ENCODE data around the gene NMBR. TPM values are rescaled to one million over a fixed set of nuclear protein-coding genes. Genes with fewer than 3 reads are reported as not detected.

The NMBR gene
- total RNA-seq, 1 donor from 2014 or later, result 0.35 TPM

DNA sequence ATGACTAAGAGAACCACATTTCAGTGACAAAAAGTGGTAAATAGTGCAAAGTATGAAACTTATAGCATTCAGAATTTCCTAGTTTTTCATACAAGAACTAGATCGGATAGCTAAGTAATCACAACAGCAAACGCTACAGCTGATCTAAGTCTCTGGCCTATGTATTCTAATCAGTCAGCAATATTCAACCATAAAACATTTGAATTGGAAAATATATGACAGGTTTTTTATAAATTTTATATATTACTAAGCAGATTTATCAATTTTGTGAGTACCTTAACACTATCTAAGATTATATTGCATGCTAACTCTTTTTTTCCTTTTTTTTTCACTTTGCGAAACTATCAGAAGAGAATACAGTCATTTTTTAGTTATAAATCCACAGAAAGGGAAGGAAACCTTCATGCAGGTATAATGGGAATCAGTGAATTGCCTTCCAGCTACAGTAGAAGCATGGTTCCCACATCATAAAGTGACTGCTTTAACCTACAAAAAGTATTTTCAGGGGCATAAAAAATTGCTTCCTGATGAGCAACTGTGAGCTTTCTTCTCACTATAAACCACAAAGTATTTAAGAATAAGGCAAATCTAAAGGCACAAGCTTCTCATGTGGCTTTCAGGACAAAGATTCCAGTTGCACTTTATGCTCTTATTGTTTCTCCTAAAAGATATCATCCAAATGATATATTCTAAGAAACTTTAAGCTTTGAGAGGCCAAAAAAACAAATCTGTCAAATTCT lies 88.2 kb downstream of the NMBR start:
- Mint-ChIP-seq H3K27me3 (ENCODE audit: low read depth) (no peaks in the 10 kb centered on the region), H3K27ac (ENCODE audit: unreplicated experiment) (no peak overlapping the region), H3K36me3 (ENCODE audit: low read depth) (no peaks in the 10 kb centered on the region), H3K4me3 (no peak overlapping the region), H3K9me3 (peaks cover 7% of the 10 kb centered on the region), H3K4me1 (no peaks in the 10 kb centered on the region)
- TF ChIP-seq CTCF (conservative IDR thresholded peaks at IDR 0.05), result no peak
- no peak for DNase-seq (ENCODE audit: low read depth, low spot score)

DNA sequence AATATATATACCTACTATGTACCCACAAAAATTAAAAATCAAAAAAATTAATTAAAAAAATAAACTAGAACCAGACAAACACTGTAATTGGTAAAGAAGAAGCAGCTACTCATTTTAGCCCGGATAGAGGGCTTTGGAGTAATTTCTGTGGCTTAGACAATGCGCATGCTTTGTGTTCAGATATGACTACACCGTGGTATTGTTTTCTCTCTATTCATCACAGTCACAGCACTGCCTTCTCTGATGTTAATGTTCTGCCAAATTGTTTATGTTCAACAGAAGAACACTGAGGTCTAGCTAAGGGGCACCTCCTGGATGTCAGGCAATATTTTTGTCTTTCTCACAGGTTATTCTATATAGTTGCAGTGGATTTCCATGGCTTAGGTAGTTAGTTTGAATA lies 91.7 kb downstream of the NMBR start:
- peaks cover 12% of the 10 kb centered on the region for H3K36me3 Mint-ChIP-seq (ENCODE audit: low read depth)
- TF ChIP-seq CTCF (conservative IDR thresholded peaks at IDR 0.05), result no peak
- no peak overlapping the region for H3K27ac Mint-ChIP-seq (ENCODE audit: unreplicated experiment)
- DNase-seq (ENCODE audit: low read depth, low spot score), result no peak
- H3K4me1 Mint-ChIP-seq, result no peaks in the 10 kb centered on the region
- peaks cover 31% of the 10 kb centered on the region for H3K9me3 Mint-ChIP-seq
- no peak overlapping the region for H3K4me3 Mint-ChIP-seq
- H3K27me3 Mint-ChIP-seq (ENCODE audit: low read depth), result no peaks in the 10 kb centered on the region

- Mint-ChIP-seq H3K9me3 (peaks cover 34% of the 10 kb centered on the region), H3K4me1 (no peaks in the 10 kb centered on the region), H3K36me3 (ENCODE audit: low read depth) (peaks cover 12% of the 10 kb centered on the region), H3K27me3 (ENCODE audit: low read depth) (no peaks in the 10 kb centered on the region), H3K27ac (ENCODE audit: unreplicated experiment) (no peak overlapping the region), H3K4me3 (no peak overlapping the region)
- no peak for DNase-seq (ENCODE audit: low read depth, low spot score)
- no peak for TF ChIP-seq CTCF (conservative IDR thresholded peaks at IDR 0.05)
Measured at GRCh38 chr6:142051404-142051803, 95.5 kb downstream of the NMBR start.

GRCh38 chr6:142048593-142048980 lies 98.3 kb downstream of the NMBR start:
- no peaks in the 10 kb centered on the region for H3K27me3 Mint-ChIP-seq (ENCODE audit: low read depth)
- no peak overlapping the region for H3K4me3 Mint-ChIP-seq
- no peak overlapping the region for H3K27ac Mint-ChIP-seq (ENCODE audit: unreplicated experiment)
- H3K36me3 Mint-ChIP-seq (ENCODE audit: low read depth), result peaks cover 12% of the 10 kb centered on the region
- DNase-seq (ENCODE audit: low read depth, low spot score), result no peak
- peaks cover 26% of the 10 kb centered on the region for H3K9me3 Mint-ChIP-seq
- no peaks in the 10 kb centered on the region for H3K4me1 Mint-ChIP-seq
- no peak for TF ChIP-seq CTCF (conservative IDR thresholded peaks at IDR 0.05)

DNA sequence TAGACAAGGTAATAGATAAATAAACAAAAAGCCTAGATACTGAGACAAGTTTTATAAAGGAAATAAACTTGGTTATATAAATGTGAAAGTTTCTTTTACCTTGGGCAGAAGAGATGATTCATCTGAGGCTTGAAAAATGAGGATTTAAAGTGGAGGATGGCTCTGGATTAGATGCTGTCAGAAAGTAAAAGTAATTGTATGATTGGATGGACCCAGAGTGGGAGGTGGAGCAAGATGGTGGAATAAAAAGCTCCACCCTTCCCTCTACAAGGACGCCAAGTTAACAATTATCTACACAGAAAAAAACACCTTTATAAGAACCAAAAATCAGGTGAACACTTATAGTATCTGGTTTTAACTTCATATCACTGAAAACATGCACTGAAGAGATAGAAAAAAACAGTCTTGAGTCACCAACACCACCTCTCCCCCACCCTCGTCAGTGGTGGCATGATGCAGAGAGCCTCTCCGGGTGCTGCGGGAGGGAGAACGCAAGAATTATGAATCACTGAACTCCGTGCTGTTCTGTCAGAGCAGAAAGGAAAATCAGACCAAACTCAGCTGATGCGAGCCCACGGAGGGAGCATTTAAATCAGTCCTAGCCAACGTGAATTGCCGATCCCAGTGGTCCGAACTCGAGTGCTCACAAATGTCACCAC lies 98.9 kb downstream of the NMBR start:
- Mint-ChIP-seq H3K9me3 (peaks cover 23% of the 10 kb centered on the region), H3K27me3 (ENCODE audit: low read depth) (no peaks in the 10 kb centered on the region), H3K4me3 (no peak overlapping the region), H3K27ac (ENCODE audit: unreplicated experiment) (no peak overlapping the region), H3K36me3 (ENCODE audit: low read depth) (peaks cover 10% of the 10 kb centered on the region), H3K4me1 (no peaks in the 10 kb centered on the region)
- DNase-seq (ENCODE audit: low read depth, low spot score), result no peak
- no peak for TF ChIP-seq CTCF (conservative IDR thresholded peaks at IDR 0.05)
